MM.1S (cell line): Measurements from ENCODE around the gene GABRD.
"Not testable (repeated sequence)": the region's sequence is repeated elsewhere in the genome, so short reads cannot be mapped to it uniquely, and the experiment has no call there.

Source experiments
- DNase-seq: peaks from one replicate; pipeline ENCODE4 v3.0.0-alpha.2; 2015
- H2AFZ ChIP-seq: fragments of 300-600 bp; sonication (generic); 2 replicates; pipeline ENCODE4 v1.6.0; 2016; ENCODE audit warnings: antibody characterized with exemption, low read length
- H3F3A ChIP-seq: fragments of 300-600 bp; sonication (generic); 2 replicates; pipeline ENCODE4 v1.6.1; 2016; ENCODE audit warnings: mild to moderate bottlenecking, antibody characterized with exemption, low read length, moderate library complexity, mixed read lengths; ENCODE audit not compliant: insufficient read depth
- H3K27ac ChIP-seq: fragments of 300-600 bp; sonication (generic); 2 replicates; pipeline ENCODE4 v1.5.1; 2016; ENCODE audit warnings: mild to moderate bottlenecking, low read length
- H3K27me3 ChIP-seq: fragments of 300-600 bp; sonication (generic); replicated peaks from 2 replicates; pipeline ENCODE4 v1.6.0; 2016; ENCODE audit warnings: low read length; ENCODE audit not compliant: insufficient read depth
- H3K36me3 ChIP-seq: fragments of 300-600 bp; sonication (generic); replicated peaks from 2 replicates; pipeline ENCODE4 v1.6.1; 2016; ENCODE audit warnings: mild to moderate bottlenecking, low read length, mixed read lengths; ENCODE audit not compliant: insufficient read depth
- H3K4me1 ChIP-seq: fragments of 300-600 bp; sonication (generic); 2 replicates; pipeline ENCODE4 v1.6.1; 2016; ENCODE audit warnings: low read length, mixed read lengths
- H3K4me2 ChIP-seq: fragments of 300-600 bp; sonication (generic); 2 replicates; pipeline ENCODE4 v1.6.0; 2016; ENCODE audit warnings: low read depth, low read length
- H3K4me3 ChIP-seq: fragments of 300-600 bp; sonication (generic); 2 replicates; pipeline ENCODE4 v1.5.1; 2016; ENCODE audit warnings: low read length, mixed read lengths
- H3K79me2 ChIP-seq: fragments of 300-600 bp; sonication (generic); 2 replicates; pipeline ENCODE4 v1.6.1; 2016; ENCODE audit warnings: mixed run types, low read length, mixed read lengths
- H3K9ac ChIP-seq: fragments of 300-600 bp; sonication (generic); 2 replicates; pipeline ENCODE4 v1.6.1; 2016; ENCODE audit warnings: low read length, mixed read lengths
- H3K9me2 ChIP-seq: fragments of 300-600 bp; sonication (generic); replicated peaks from 2 replicates; pipeline ENCODE4 v1.6.1; 2016; ENCODE audit warnings: mild to moderate bottlenecking, low read length, mixed read lengths; ENCODE audit not compliant: insufficient read depth
- H3K9me3 ChIP-seq: fragments of 300-600 bp; sonication (generic); replicated peaks from 2 replicates; pipeline ENCODE4 v1.6.1; 2016; ENCODE audit warnings: mild to moderate bottlenecking, low read length, mixed read lengths; ENCODE audit not compliant: insufficient read depth
- H4K20me1 ChIP-seq: fragments of 300-600 bp; sonication (generic); 2 replicates; pipeline ENCODE4 v1.6.1; 2016; ENCODE audit warnings: mild to moderate bottlenecking, low read length, moderate library complexity, mixed read lengths; ENCODE audit not compliant: insufficient read depth
- EZH2 ChIP-seq: fragments of 300-600 bp; sonication (generic); optimal IDR thresholded peaks from 2 replicates; pipeline ENCODE3; 2017; ENCODE audit warnings: low read depth, mild to moderate bottlenecking, antibody characterized with exemption, low read length, mixed read lengths
- EZH2phosphoT487 ChIP-seq: fragments of 300-600 bp; sonication (generic); IDR thresholded peaks from 2 replicates; pipeline ENCODE4 v1.6.1; 2018; ENCODE audit warnings: antibody characterized with exemption, low read length
- TF ChIP-seq, protein P1 (sequence below): fragments of 300-600 bp; sonication (generic); IDR thresholded peaks from 2 replicates; pipeline ENCODE4 v1.5.1; 2016; ENCODE audit warnings: antibody characterized with exemption, low read length, mixed read lengths

GABRD gene

DNA sequence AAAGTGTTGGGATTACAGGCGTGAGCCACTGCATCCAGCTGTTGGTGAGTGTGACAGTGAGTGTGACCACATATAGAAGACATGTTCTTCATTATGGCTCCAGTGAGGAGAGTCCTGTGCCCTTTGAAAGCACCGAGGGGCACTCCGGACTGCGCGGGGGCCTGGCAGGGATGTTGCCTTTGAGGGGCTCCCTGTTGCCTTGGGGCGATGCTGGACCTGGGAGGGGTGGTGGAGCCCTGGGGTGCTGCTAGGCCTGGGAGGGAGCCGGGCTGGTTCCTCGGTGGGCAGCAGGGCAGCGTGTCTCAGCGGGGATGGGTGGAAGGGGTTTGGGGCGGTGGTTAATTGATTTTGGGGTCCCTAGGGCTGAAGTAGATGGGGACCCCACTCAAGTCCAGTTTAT is 41.0 kb upstream of the GABRD start:
- Histone ChIP-seq H4K20me1 (no peaks in the 10 kb centered on the region), H2AFZ (no peak overlapping the region), H3K27ac (no peak overlapping the region), H3K4me3 (no peak overlapping the region), H3K36me3 (no peaks in the 10 kb centered on the region), H3K4me2 (no peak overlapping the region), H3F3A (no peaks in the 10 kb centered on the region), H3K27me3 (peaks cover 59% of the 10 kb centered on the region), H3K9me2 (no peaks in the 10 kb centered on the region), H3K79me2 (no peaks in the 10 kb centered on the region), H3K9ac (no peak overlapping the region), H3K9me3 (no peaks in the 10 kb centered on the region), H3K4me1 (no peaks in the 10 kb centered on the region)
- no peak for DNase-seq
- TF ChIP-seq EZH2phosphoT487 (no peak), EZH2 (no peak)
- TF ChIP-seq, protein P1, sequence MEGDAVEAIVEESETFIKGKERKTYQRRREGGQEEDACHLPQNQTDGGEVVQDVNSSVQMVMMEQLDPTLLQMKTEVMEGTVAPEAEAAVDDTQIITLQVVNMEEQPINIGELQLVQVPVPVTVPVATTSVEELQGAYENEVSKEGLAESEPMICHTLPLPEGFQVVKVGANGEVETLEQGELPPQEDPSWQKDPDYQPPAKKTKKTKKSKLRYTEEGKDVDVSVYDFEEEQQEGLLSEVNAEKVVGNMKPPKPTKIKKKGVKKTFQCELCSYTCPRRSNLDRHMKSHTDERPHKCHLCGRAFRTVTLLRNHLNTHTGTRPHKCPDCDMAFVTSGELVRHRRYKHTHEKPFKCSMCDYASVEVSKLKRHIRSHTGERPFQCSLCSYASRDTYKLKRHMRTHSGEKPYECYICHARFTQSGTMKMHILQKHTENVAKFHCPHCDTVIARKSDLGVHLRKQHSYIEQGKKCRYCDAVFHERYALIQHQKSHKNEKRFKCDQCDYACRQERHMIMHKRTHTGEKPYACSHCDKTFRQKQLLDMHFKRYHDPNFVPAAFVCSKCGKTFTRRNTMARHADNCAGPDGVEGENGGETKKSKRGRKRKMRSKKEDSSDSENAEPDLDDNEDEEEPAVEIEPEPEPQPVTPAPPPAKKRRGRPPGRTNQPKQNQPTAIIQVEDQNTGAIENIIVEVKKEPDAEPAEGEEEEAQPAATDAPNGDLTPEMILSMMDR, result no peak

DNA sequence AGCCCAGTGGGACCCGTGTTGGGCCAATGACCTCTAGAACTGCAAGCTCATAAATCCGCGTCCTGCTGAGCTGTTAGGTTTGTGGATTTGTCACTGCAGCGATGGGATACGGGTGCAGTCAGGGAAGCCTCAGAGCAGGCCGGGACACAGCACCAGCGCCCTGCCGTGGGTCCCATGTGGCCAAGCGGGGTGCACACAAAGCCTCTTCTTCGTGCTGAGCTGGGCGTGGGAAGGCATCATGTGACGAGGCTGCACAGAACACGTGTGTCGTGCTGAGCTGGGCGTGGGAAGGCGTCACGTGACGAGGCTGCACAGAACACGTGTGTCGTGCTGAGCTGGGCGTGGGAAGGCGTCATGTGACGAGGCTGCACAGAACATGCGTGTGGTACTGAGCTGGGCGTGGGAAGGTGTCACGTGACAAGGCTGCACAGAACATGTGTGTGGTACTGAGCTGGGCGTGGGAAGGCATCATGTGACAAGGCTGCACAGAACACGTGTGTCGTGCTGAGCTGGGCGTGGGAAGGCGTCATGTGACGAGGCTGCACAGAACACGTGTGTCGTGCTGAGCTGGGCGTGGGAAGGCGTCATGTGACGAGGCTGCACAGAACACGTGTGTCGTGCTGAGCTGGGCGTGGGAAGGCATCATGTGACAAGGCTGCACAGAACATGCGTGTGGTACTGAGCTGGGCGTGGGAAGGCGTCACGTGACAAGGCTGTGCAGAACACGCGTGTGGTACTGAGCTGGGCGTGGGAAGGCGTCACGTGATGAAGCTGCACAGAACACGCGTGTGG is 40.3 kb upstream of the GABRD start:
- not testable (repeated sequence) for H3K4me3 ChIP-seq, H3K9ac ChIP-seq, H4K20me1 ChIP-seq, H3K79me2 ChIP-seq, H3K27ac ChIP-seq, DNase-seq, H3K4me2 ChIP-seq, H2AFZ ChIP-seq, H3K36me3 ChIP-seq, H3F3A ChIP-seq, H3K4me1 ChIP-seq, H3K9me2 ChIP-seq, H3K9me3 ChIP-seq
- H3K27me3 ChIP-seq, result peaks cover 55% of the 10 kb centered on the region

DNA sequence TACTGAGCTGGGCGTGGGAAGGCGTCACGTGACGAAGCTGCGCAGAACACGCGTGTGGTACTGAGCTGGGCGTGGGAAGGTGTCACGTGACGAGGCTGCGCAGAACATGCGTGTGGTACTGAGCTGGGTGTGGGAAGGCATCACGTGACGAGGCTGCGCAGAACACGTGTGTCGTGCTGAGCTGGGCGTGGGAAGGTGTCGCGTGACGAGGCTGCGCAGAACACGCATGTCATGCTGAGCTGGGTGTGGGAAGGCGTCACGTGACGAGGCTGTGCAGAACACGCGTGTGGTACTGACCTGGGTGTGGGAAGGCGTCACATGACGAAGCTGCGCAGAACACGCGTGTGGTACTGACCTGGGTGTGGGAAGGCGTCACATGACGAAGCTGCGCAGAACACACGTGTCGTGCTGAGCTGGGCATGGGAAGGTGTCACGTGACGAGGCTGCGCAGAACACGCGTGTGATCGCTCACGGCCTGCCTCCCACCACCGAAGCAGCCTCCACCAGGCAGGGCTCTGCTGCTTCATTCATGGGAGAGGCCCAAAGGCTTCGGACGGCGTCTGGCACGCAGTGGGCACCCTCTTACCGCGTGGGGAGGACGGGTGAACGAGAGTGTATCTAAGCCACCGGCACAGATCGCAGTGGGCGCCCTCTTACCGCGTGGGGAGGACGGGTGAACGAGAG is 39.5 kb upstream of the GABRD start:
- H3K4me2 ChIP-seq, result no peak overlapping the region
- H3K9ac ChIP-seq, result no peak overlapping the region
- no peaks in the 10 kb centered on the region for H3K9me3 ChIP-seq
- no peak for TF ChIP-seq EZH2
- TF ChIP-seq, protein P1, result no peak
- TF ChIP-seq EZH2phosphoT487, result no peak
- no peaks in the 10 kb centered on the region for H3F3A ChIP-seq
- H3K9me2 ChIP-seq, result no peaks in the 10 kb centered on the region
- no peak overlapping the region for H3K27ac ChIP-seq
- no peaks in the 10 kb centered on the region for H3K36me3 ChIP-seq
- no peak overlapping the region for H3K4me3 ChIP-seq
- peaks cover 54% of the 10 kb centered on the region for H3K27me3 ChIP-seq
- H3K79me2 ChIP-seq, result no peaks in the 10 kb centered on the region
- DNase-seq, result no peak
- H4K20me1 ChIP-seq, result no peaks in the 10 kb centered on the region
- H2AFZ ChIP-seq, result no peak overlapping the region
- H3K4me1 ChIP-seq, result no peaks in the 10 kb centered on the region
